T-helper 1 cell treated with Interleukin-12 subunit alpha and Interleukin-12 subunit beta and Interleukin-4 antibody, amounts not matched to agents 30 μg/mL and 1 μg/mL, for 36 hours (primary cell): ENCODE results near the gene PADI1.

ENCODE experiments used
- H3K27ac Mint-ChIP-seq: one replicate; pipeline ENCODE4 v1.8.0; 2021; ENCODE audit warnings: mild to moderate bottlenecking, mixed read lengths
- H3K27me3 Mint-ChIP-seq: one replicate; pipeline ENCODE4 v1.8.0; 2021; ENCODE audit warnings: low read depth, mixed read lengths
- H3K36me3 Mint-ChIP-seq: one replicate; pipeline ENCODE4 v1.8.0; 2021; ENCODE audit warnings: low read depth, mixed read lengths
- H3K4me1 Mint-ChIP-seq: one replicate; pipeline ENCODE4 v1.8.0; 2021; ENCODE audit warnings: low read depth, mixed read lengths
- H3K4me3 Mint-ChIP-seq: one replicate; pipeline ENCODE4 v1.8.0; 2021; ENCODE audit warnings: mild to moderate bottlenecking, moderate library complexity, mixed read lengths
- H3K9me3 Mint-ChIP-seq: one replicate; pipeline ENCODE4 v1.8.0; 2021; ENCODE audit warnings: mixed read lengths

PADI1 gene

GRCh38 chr1:17245816-17246325 is 40.9 kb downstream of the PADI1 start:
- no peaks in the 10 kb centered on the region for H3K9me3 Mint-ChIP-seq
- no peak overlapping the region for H3K4me3 Mint-ChIP-seq

GRCh38 chr1:17246971-17247370 is 42.0 kb downstream of the PADI1 start:
- no peaks in the 10 kb centered on the region for H3K27me3 Mint-ChIP-seq
- H3K27ac Mint-ChIP-seq = no peak overlapping the region
- no peaks in the 10 kb centered on the region for H3K4me1 Mint-ChIP-seq
- H3K36me3 Mint-ChIP-seq = no peaks in the 10 kb centered on the region
- H3K4me3 Mint-ChIP-seq = no peak overlapping the region
- no peaks in the 10 kb centered on the region for H3K9me3 Mint-ChIP-seq

More at GRCh38 chr1:17245816-17246325, 40.9 kb downstream of the PADI1 start:
- Mint-ChIP-seq H3K27ac (no peak overlapping the region), H3K36me3 (no peaks in the 10 kb centered on the region), H3K27me3 (no peaks in the 10 kb centered on the region), H3K4me1 (no peaks in the 10 kb centered on the region)

- Mint-ChIP-seq H3K9me3 (no peaks in the 10 kb centered on the region), H3K4me3 (no peak within 1 kb of the TSS), H3K27ac (no peak within 1 kb of the TSS), H3K27me3 (no peaks in the 10 kb centered on the region), H3K4me1 (no peaks in the 10 kb centered on the region), H3K36me3 (no peaks in the 10 kb centered on the region)
Measured at GRCh38 chr1:17248781-17249180, 43.9 kb downstream of the PADI1 start, which contains the start of gene PADI3. TSS of gene PADI3 (plus strand) at chr1:17249098. CDS start at chr1:17249138, 40 bp downstream.

- no peak overlapping the region for H3K27ac Mint-ChIP-seq
- no peak overlapping the region for H3K4me3 Mint-ChIP-seq
- H3K9me3 Mint-ChIP-seq = no peaks in the 10 kb centered on the region
- H3K4me1 Mint-ChIP-seq = no peaks in the 10 kb centered on the region
- H3K27me3 Mint-ChIP-seq = no peaks in the 10 kb centered on the region
- H3K36me3 Mint-ChIP-seq = no peaks in the 10 kb centered on the region
Measured at GRCh38 chr1:17250601-17251000, 45.7 kb downstream of the PADI1 start.

GRCh38 chr1:17251246-17251645 is 46.3 kb downstream of the PADI1 start:
- no peak overlapping the region for H3K27ac Mint-ChIP-seq
- no peaks in the 10 kb centered on the region for H3K9me3 Mint-ChIP-seq
- H3K27me3 Mint-ChIP-seq = no peaks in the 10 kb centered on the region
- no peaks in the 10 kb centered on the region for H3K36me3 Mint-ChIP-seq
- no peaks in the 10 kb centered on the region for H3K4me1 Mint-ChIP-seq
- H3K4me3 Mint-ChIP-seq = no peak overlapping the region

- Mint-ChIP-seq H3K4me1 (no peaks in the 10 kb centered on the region), H3K27ac (no peak overlapping the region), H3K36me3 (no peaks in the 10 kb centered on the region), H3K27me3 (no peaks in the 10 kb centered on the region), H3K4me3 (no peak overlapping the region), H3K9me3 (no peaks in the 10 kb centered on the region)
Measured at GRCh38 chr1:17251701-17252376, 46.9 kb downstream of the PADI1 start.

GRCh38 chr1:17255336-17255735 is 50.4 kb downstream of the PADI1 start:
- no peaks in the 10 kb centered on the region for H3K36me3 Mint-ChIP-seq
- no peak overlapping the region for H3K4me3 Mint-ChIP-seq
- no peaks in the 10 kb centered on the region for H3K27me3 Mint-ChIP-seq
- no peaks in the 10 kb centered on the region for H3K4me1 Mint-ChIP-seq
- no peak overlapping the region for H3K27ac Mint-ChIP-seq
- H3K9me3 Mint-ChIP-seq = no peaks in the 10 kb centered on the region

- no peak overlapping the region for H3K4me3 Mint-ChIP-seq
- H3K4me1 Mint-ChIP-seq = no peaks in the 10 kb centered on the region
- no peaks in the 10 kb centered on the region for H3K36me3 Mint-ChIP-seq
- H3K9me3 Mint-ChIP-seq = no peaks in the 10 kb centered on the region
- no peak overlapping the region for H3K27ac Mint-ChIP-seq
- peaks cover 6% of the 10 kb centered on the region for H3K27me3 Mint-ChIP-seq
Measured at GRCh38 chr1:17258116-17258757, 53.3 kb downstream of the PADI1 start.

- Mint-ChIP-seq H3K4me3 (no peak overlapping the region), H3K27me3 (peaks cover 10% of the 10 kb centered on the region), H3K4me1 (no peaks in the 10 kb centered on the region), H3K9me3 (no peaks in the 10 kb centered on the region), H3K36me3 (no peaks in the 10 kb centered on the region), H3K27ac (no peak overlapping the region)
Measured at GRCh38 chr1:17258758-17259130, 53.8 kb downstream of the PADI1 start.

- Mint-ChIP-seq H3K36me3 (no peaks in the 10 kb centered on the region), H3K9me3 (no peaks in the 10 kb centered on the region), H3K4me3 (no peak overlapping the region), H3K4me1 (no peaks in the 10 kb centered on the region), H3K27ac (no peak overlapping the region), H3K27me3 (peaks cover 10% of the 10 kb centered on the region)
Measured at GRCh38 chr1:17259233-17259873, 54.4 kb downstream of the PADI1 start.

- no peaks in the 10 kb centered on the region for H3K9me3 Mint-ChIP-seq
- no peak overlapping the region for H3K27ac Mint-ChIP-seq
- H3K4me1 Mint-ChIP-seq = no peaks in the 10 kb centered on the region
- H3K4me3 Mint-ChIP-seq = no peak overlapping the region
- peaks cover 10% of the 10 kb centered on the region for H3K27me3 Mint-ChIP-seq
- no peaks in the 10 kb centered on the region for H3K36me3 Mint-ChIP-seq
Measured at GRCh38 chr1:17260264-17260663, 55.3 kb downstream of the PADI1 start.

- Mint-ChIP-seq H3K4me1 (no peaks in the 10 kb centered on the region), H3K4me3 (no peak overlapping the region), H3K9me3 (no peaks in the 10 kb centered on the region), H3K27ac (no peak overlapping the region), H3K36me3 (no peaks in the 10 kb centered on the region), H3K27me3 (peaks cover 10% of the 10 kb centered on the region)
Measured at GRCh38 chr1:17260738-17261137, 55.8 kb downstream of the PADI1 start.

GRCh38 chr1:17263936-17264335 is 59.0 kb downstream of the PADI1 start:
- Mint-ChIP-seq H3K27me3 (peaks cover 10% of the 10 kb centered on the region), H3K4me3 (no peak overlapping the region), H3K36me3 (no peaks in the 10 kb centered on the region), H3K9me3 (no peaks in the 10 kb centered on the region), H3K4me1 (no peaks in the 10 kb centered on the region), H3K27ac (no peak overlapping the region)

- peaks cover 10% of the 10 kb centered on the region for H3K27me3 Mint-ChIP-seq
- H3K4me3 Mint-ChIP-seq = no peak overlapping the region
- no peaks in the 10 kb centered on the region for H3K9me3 Mint-ChIP-seq
- no peaks in the 10 kb centered on the region for H3K4me1 Mint-ChIP-seq
- H3K27ac Mint-ChIP-seq = no peak overlapping the region
- no peaks in the 10 kb centered on the region for H3K36me3 Mint-ChIP-seq
Measured at GRCh38 chr1:17264470-17264869, 59.5 kb downstream of the PADI1 start.

GRCh38 chr1:17265162-17265561 is 60.2 kb downstream of the PADI1 start:
- no peak overlapping the region for H3K27ac Mint-ChIP-seq
- peaks cover 10% of the 10 kb centered on the region for H3K27me3 Mint-ChIP-seq
- H3K9me3 Mint-ChIP-seq = no peaks in the 10 kb centered on the region
- no peaks in the 10 kb centered on the region for H3K36me3 Mint-ChIP-seq
- H3K4me3 Mint-ChIP-seq = no peak overlapping the region
- no peaks in the 10 kb centered on the region for H3K4me1 Mint-ChIP-seq
